Tibial artery (tissue), 4 donors: ENCODE measurements around the gene JMJD8.

ENCODE experiments used
- DNase-seq, 2 donors: peaks; one replicate each; pipeline ENCODE4 v3.0.0-alpha.2; 2019
- H3K27ac ChIP-seq, 2 donors: fragments of 200-600 bp; sonication (generic) in 1 of 2; 1 replicate in 1 of 2; 2 replicates in 1 of 2; pipeline ENCODE4 v1.5.1; 2018 to 2019; ENCODE audit warnings: mild to moderate bottlenecking in 1 of 2
- H3K27me3 ChIP-seq, 2 donors: fragments of 200-600 bp; sonication (generic) in 1 of 2; one replicate each; pipeline versions ENCODE4 v1.5.1 to v1.6.0; 2016 to 2019
- H3K36me3 ChIP-seq, 3 donors: fragments of 200-600 bp; sonication (generic) in 2 of 3; one replicate each; pipeline ENCODE4 v1.5.1; 2016 to 2019; ENCODE audit warnings: mild to moderate bottlenecking in 2 of 3
- H3K4me1 ChIP-seq, 4 donors: fragments of 200-600 bp; sonication (generic) in 2 of 4; 1 replicate in 3 of 4; 2 replicates in 1 of 4; pipeline ENCODE4 v1.5.1; 2016 to 2019
- H3K4me3 ChIP-seq, 2 donors: fragments of 200-600 bp; sonication (generic) in 1 of 2; 1 replicate in 1 of 2; 2 replicates in 1 of 2; pipeline ENCODE4 v1.5.1; 2018 to 2019; ENCODE audit warnings: mild to moderate bottlenecking in 2 of 2
- H3K9me3 ChIP-seq, 3 donors: fragments of 200-600 bp; sonication (generic) in 1 of 3; one replicate each; pipeline ENCODE4 v1.5.1; 2016 to 2019
- intact Hi-C: fragments of 100-400 bp; cut with DNase I; formaldehyde crosslinking; loops from one replicate; pipeline ENCODE4 v1.15.0; 2023; ENCODE audit warnings: low total_unique reads
- TF ChIP-seq, protein P1 (sequence below), 2 experiments: fragments of 200-600 bp in 1 of 2; fragments of 450-650 bp in 1 of 2; IDR thresholded peaks; one replicate each; pipeline ENCODE4 v1.5.1; 2017 to 2019; ENCODE audit warnings: antibody characterized with exemption in 2 of 2, mild to moderate bottlenecking in 1 of 2, moderate library complexity in 1 of 2

The JMJD8 gene

DNA sequence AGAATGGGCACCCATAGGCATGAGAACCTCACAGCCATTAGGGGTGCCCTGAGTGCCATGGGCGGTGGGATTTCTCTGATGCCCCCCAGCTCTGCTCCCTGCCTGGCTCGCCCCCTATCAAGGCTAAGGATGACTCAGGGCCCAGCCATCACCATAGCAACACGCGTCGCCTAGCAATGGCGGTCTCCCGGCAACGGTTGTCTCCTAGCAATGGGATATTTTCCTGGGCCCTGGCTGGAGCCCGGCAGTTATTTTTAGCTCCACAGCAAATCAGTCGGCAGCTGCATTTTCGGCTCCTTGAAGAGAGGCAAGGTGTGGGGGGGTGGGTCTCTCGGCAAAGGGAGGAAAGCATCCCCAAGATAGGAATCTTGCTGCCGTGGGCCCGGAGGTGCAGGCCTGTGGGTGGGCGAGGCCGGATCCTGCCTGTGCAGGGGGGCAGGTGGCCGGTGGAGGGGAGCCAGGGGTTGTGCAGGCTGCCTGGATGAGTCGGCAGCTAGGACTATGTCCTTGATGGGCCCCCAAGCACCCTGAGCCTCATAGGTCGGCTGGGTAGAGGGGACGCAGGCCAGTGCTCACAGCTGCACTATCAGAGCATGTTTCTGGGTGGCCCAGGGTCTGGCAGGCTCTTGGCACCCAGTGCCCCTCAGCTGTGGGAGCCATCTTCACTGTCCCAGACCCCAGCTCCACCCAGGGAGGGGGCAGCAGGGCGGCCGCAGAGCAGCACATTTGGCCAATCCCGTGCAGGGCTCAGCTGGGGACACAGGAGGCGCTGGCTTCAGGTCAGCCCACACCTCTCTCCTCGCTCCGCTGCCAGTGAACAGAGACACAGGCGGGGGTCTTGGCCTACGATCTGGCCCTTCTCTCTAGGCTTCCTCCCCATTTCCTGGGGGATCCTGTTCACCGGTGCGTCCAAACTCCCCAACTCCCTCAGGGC, 25.7 kb upstream of the JMJD8 start:
- TF ChIP-seq, protein P1, sequence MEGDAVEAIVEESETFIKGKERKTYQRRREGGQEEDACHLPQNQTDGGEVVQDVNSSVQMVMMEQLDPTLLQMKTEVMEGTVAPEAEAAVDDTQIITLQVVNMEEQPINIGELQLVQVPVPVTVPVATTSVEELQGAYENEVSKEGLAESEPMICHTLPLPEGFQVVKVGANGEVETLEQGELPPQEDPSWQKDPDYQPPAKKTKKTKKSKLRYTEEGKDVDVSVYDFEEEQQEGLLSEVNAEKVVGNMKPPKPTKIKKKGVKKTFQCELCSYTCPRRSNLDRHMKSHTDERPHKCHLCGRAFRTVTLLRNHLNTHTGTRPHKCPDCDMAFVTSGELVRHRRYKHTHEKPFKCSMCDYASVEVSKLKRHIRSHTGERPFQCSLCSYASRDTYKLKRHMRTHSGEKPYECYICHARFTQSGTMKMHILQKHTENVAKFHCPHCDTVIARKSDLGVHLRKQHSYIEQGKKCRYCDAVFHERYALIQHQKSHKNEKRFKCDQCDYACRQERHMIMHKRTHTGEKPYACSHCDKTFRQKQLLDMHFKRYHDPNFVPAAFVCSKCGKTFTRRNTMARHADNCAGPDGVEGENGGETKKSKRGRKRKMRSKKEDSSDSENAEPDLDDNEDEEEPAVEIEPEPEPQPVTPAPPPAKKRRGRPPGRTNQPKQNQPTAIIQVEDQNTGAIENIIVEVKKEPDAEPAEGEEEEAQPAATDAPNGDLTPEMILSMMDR (IDR thresholded peaks at IDR 0.05): no peak
- no peaks in the 10 kb centered on the region for H3K36me3 ChIP-seq
- H3K27me3 ChIP-seq: peaks cover 0 to 78% of the 10 kb centered on the region in 2 donors
- no peak overlapping the region for H3K27ac ChIP-seq
- no peak for DNase-seq
- intact Hi-C loops: loop anchor here (5.0 kb wide), 1 partner anchor 347 kb away; no protein-coding TSS in a partner anchor
- H3K9me3 ChIP-seq: no peaks in the 10 kb centered on the region
- H3K4me3 ChIP-seq: no peak overlapping the region
- H3K4me1 ChIP-seq: peaks cover 0 to 43% (median 25%) of the 10 kb centered on the region in 4 donors

DNA sequence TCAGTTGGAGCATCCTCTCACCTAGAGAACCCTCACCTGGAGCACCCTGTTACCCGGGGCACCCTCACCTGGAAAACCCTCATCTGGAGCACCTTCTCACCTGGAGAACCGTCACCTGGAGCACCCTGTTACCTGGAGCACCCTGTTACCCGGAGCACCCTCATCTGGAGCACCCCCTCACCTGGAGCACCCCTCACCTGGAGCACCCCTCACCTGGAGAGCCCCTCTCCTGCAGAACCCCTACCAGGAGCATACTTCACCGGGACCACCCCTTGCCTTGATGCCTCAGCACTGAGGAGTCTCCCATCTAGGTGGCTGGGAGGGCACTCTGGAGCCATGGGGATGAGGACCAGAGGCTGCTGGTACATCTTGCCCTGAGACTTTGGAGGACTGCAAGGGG, 24.8 kb upstream of the JMJD8 start:
- TF ChIP-seq, protein P1 (IDR thresholded peaks at IDR 0.05): no peak
- H3K27me3 ChIP-seq: peaks cover 0 to 82% of the 10 kb centered on the region in 2 donors
- H3K4me3 ChIP-seq: no peak overlapping the region
- no peak overlapping the region for H3K27ac ChIP-seq
- peaks cover 0 to 39% (median 20%) of the 10 kb centered on the region in 4 donors for H3K4me1 ChIP-seq
- DNase-seq: no peak
- no peaks in the 10 kb centered on the region for H3K36me3 ChIP-seq
- no peaks in the 10 kb centered on the region for H3K9me3 ChIP-seq
- intact Hi-C loops: no loop called here

DNA sequence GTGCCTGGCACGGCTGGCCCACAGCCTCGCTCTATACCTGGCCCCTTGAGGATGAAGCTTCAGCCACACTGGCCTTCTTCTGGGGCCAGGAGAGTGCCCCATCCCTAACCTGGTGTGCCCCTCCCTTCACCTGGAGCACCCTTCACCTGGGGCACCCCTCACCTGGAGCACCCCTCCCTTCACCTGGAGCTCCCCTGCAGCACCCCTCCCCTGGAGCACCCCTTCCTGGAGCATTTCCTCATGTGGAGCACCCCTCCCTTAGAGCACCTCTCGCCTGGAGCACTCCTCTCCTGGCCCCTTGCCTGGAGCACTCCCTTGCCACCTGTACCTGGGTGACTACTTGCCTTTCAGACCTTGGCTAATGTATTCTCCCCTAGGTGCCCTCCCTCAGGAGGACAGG, 23.9 kb upstream of the JMJD8 start:
- H3K9me3 ChIP-seq: no peaks in the 10 kb centered on the region
- H3K27me3 ChIP-seq: peaks cover 0 to 92% of the 10 kb centered on the region in 2 donors
- H3K27ac ChIP-seq: no peak overlapping the region
- H3K4me1 ChIP-seq: peaks cover 0 to 39% (median 20%) of the 10 kb centered on the region in 4 donors
- TF ChIP-seq, protein P1 (IDR thresholded peaks at IDR 0.05): no peak
- H3K4me3 ChIP-seq: no peak overlapping the region
- no peak for DNase-seq
- no peaks in the 10 kb centered on the region for H3K36me3 ChIP-seq
- intact Hi-C loops: no loop called here

DNA sequence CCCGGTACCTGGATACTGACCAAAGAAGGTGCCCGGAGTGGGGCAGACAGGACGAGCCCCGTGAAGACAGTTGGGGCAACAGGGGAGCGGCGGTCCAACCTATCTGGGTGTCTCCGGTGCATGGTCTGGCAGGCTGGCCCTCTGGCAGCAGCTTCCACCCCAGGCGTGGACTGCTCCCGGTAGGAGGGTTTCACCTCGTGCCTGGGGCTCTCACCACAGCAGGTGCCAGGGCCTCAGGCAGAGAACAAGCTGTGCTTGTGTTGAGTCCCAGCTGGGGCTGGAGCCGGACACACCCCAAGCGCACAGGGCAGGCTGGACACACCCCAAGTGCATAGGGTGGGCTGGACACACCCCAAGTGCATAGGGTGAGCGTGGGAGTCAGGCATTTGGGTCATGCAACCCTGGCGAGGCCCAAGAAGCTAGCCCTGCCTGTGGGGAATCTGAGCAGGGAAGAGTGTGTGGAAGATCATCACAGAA, 23.0 kb upstream of the JMJD8 start:
- Histone ChIP-seq H3K27me3 (peaks cover 0 to 98% of the 10 kb centered on the region in 2 donors), H3K4me3 (no peak overlapping the region), H3K9me3 (no peaks in the 10 kb centered on the region), H3K27ac (no peak overlapping the region), H3K4me1 (peaks cover 0 to 39% (median 20%) of the 10 kb centered on the region in 4 donors), H3K36me3 (no peaks in the 10 kb centered on the region)
- TF ChIP-seq, protein P1 (IDR thresholded peaks at IDR 0.05): no peak
- intact Hi-C loops: no loop called here
- DNase-seq: no peak

DNA sequence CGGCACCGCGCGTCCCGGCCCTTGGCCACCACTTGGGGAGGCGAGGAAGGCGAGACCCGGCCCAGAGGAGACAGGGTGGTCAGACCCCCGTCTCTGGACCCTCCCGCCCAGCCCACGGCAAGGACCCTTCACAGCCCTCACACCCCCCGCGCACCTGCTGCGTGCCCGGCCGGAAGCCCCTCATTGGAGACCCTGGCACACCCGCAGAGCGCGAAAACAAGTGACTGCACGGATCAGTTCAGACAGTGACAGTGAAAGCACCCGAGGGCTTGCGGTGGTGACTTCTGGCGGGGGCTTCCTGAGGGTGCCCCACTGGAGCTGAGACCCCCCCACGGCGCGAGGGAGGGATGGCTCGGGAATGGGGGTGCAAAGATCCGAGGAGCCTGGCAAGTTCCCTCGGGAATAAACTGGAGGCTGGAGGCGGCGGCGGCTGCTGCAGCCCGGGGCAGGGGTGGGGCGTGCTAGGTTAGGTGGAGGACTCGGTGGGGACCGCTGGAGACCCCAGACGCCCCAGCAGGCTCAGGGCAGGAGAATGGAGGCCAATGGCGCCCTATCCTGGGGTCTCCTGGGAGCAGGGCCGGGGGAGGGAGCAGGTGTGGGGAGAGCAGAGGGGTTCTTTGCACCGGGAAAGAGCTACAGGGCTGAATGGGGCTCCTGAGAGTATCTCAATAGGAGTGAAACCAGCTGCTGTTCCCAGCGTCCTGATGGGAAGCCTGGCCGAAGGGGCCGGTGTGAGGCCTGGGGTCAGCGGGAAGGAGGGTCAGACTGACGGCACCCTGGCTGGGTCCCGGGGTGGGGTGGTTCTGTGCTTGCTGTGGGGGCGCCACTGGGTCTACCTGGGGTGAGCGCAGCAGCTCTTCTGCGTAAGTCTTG, 22.3 kb upstream of the JMJD8 start:
- no peak overlapping the region for H3K4me3 ChIP-seq
- DNase-seq: no peak
- peaks cover 0 to 37% (median 19%) of the 10 kb centered on the region in 4 donors for H3K4me1 ChIP-seq
- intact Hi-C loops: no loop called here
- H3K27ac ChIP-seq: no peak overlapping the region
- H3K27me3 ChIP-seq: peaks cover 0 to 98% of the 10 kb centered on the region in 2 donors
- H3K9me3 ChIP-seq: no peaks in the 10 kb centered on the region
- no peaks in the 10 kb centered on the region for H3K36me3 ChIP-seq
- TF ChIP-seq, protein P1 (IDR thresholded peaks at IDR 0.05): no peak
